ENCODE results near the gene SLC12A3. TPM values are rescaled to one million over a fixed set of nuclear protein-coding genes. Genes with fewer than 3 reads are reported as not detected.
"Not testable (repeated sequence)": the region's sequence is repeated elsewhere in the genome, so short reads cannot be mapped to it uniquely, and the experiment has no call there.

SLC12A3 gene
- polyA plus RNA-seq, 3 donors: 16.5 to 49.8 (median 20.8) TPM

DNA sequence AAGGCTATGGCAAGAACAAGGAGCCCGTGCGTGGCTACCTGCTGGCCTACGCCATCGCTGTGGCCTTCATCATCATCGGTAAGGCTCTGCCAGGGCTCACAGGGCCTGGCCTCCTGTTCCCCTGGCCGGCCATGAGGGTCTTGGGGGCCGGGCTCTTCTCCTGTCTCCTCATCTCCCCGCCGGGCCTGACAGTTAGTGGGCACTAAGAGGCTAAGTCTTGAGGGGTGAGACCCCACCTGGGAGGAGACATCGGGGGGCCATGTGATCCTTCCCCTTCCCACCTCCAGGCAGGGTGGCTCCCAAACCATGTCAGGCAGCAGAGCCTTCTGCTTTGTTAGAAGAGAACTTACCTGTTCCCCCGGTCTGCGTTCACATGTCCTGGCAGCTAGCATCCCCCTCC, 15.2 kb downstream of the SLC12A3 start:
- no peak for DNase-seq (ENCODE audit: extremely low read depth in 1 of 11, low read depth in 9 of 11, low spot score in 4 of 11)

DNA sequence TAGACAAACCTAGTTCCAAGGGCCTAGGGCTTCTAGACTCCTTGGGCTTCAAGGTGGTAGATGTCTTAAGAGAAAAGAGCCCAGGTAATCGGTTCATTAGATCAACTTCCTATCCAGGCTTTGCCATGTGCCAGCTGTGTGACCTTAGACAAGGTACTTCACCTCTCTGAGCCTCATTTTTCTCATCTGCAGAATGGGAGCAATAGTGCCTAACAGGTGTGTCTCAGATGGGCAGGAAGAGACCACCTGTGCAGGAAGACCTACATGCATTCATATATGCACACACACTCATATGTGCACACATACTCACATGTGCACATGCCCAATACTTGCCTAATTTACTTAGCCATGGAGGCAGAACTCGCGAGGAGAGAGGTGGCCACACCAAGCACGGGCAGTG, 15.7 kb downstream of the SLC12A3 start:
- no peak for DNase-seq (ENCODE audit: extremely low read depth in 1 of 11, low read depth in 9 of 11, low spot score in 4 of 11)

DNA sequence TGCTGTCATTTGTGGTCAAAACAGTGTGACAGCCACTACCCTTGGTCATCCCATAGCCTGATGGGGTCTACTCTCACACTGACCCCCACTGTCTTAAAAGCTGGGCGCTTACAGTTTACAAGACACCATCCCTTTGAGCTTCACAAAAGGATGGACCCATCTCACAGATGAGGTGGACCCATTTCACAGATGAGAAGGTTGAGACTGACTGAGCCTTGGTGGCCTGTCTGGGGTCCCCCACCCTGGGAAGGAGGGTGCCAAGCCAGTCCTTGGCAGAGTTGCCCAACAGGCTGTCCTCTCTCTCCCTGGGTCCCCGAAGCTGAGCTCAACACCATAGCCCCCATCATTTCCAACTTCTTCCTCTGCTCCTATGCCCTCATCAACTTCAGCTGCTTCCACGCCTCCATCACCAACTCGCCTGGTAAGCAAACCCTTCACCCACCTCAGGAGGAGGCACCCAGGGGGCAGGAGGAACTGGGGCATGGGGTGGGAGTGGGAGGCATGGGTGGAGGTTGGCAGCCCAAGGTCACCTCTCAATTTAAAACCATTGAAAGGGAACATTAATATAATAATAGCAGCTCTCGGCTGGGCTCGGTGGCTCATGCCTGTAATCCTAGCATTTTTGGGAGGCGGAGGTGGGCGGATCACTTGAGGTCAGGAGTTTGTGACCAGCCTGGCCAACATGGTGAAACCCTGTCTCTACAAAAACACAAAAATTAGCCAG, 17.2 kb downstream of the SLC12A3 start:
- DNase-seq (ENCODE audit: extremely low read depth in 1 of 11, low read depth in 9 of 11, low spot score in 4 of 11): no peak

DNA sequence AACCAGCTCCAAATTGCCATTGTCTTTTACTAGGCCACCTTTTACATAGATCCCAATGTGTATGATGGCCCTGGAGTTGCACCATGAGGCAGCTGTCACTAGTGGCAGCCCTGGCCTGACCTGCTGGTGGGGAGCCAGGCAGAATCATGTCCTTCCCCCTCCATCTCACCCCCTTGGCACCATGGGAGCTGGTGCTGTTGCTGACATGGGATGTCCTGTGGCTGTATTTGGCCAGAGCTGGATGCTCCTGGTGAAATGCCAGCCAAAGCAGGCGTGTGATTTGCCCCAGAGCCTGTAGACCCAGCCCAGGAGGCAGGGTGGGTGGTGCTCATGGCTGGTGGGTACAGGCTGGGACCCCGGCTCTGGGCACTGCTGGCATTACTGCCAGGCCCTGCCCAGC, 18.6 kb downstream of the SLC12A3 start:
- no peak for DNase-seq (ENCODE audit: extremely low read depth in 1 of 11, low read depth in 9 of 11, low spot score in 4 of 11)

DNA sequence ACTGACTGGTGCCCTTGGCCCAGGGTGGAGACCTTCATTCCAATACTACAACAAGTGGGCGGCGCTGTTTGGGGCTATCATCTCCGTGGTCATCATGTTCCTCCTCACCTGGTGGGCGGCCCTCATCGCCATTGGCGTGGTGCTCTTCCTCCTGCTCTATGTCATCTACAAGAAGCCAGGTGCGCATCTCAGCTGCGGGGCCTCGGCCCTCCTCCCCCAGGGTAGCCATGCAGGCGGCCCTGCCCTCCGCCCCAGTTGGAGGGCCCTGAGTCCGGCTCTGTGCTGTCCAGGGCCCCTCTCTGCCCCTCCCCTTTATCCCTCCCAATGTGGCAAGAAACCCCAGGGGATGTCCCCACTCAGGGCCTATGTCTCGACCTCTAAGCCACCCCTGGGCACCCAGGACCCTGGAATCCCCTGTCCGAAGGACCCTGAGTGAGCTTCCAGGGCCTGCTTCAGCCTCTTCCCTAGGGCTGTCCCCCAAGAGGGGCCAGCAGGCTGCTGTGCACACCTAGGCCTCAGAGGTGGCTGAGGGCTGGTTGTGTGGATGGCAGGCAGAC, 19.1 kb downstream of the SLC12A3 start:
- DNase-seq (ENCODE audit: extremely low read depth in 1 of 11, low read depth in 9 of 11, low spot score in 4 of 11): no peak

DNA sequence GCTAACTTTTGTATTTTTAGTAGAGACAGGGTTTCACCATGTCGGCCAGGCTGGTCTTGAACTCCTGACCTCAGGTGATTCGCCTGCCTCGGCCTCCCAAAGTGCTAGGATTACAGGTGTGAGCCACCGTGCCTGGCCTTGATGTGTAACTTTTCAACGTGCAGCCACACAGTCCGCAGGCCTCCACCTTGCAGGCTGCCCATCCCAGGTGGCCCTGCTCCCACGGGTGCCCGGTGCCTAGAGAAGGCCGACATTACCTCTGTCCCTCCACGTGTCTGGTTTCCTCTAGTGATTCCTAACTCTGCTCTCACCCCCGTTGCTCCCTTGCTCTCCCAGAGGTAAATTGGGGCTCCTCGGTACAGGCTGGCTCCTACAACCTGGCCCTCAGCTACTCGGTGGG, 19.9 kb downstream of the SLC12A3 start:
- not testable (repeated sequence) for DNase-seq (ENCODE audit: extremely low read depth in 1 of 11, low read depth in 9 of 11, low spot score in 4 of 11)

DNA sequence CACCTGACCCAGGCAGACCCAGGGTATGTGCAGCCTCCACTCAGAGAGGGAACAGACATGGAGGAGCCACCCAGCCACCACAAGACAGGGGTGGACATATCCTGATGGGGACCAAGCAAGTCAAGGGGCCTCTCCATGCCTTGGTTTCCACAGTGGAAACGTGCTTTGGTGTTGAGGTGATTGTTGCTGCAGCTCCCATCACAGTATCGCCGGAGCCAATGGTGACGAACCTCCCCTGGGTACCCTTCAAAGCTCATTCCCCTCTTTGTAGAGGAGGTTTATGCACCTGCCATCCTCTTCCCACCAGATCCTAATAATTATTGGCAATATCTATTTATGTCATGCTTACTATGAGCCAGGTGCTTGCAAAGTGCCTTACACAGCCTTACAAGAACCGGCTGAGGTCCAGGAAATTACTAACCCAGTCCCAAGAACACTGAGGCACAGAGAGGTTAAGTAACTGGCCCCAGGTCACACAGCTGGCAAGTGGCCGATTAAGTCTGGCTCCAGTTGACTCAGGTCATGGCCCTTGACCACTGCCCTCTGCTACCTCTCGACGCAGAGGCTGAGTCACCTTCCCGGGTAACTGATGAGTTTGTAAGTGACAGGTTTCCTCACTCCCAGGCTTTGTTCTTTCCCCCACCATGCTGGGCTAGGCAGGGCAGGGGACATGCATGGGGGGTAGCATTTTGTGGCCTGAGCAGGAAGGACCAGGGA, 20.6 kb downstream of the SLC12A3 start:
- DNase-seq (ENCODE audit: extremely low read depth in 1 of 11, low read depth in 9 of 11, low spot score in 4 of 11): no peak

DNA sequence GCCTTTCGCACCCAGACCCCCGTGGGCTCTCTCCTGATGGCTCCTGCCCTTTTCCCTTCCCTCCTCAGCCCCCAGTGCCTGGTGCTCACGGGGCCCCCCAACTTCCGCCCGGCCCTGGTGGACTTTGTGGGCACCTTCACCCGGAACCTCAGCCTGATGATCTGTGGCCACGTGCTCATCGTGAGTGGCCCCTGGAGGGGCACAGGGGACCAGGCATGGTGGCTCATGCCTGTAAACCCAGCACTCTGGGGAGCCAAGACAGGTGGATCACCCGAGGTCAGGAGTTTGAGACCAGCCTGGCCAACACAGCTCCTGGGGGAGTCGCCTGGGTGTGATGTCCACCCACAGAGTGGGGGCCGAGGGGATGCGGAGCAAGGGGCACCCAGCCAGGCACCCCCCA, 21.3 kb downstream of the SLC12A3 start:
- no peak for DNase-seq (ENCODE audit: extremely low read depth in 1 of 11, low read depth in 9 of 11, low spot score in 4 of 11)

DNA sequence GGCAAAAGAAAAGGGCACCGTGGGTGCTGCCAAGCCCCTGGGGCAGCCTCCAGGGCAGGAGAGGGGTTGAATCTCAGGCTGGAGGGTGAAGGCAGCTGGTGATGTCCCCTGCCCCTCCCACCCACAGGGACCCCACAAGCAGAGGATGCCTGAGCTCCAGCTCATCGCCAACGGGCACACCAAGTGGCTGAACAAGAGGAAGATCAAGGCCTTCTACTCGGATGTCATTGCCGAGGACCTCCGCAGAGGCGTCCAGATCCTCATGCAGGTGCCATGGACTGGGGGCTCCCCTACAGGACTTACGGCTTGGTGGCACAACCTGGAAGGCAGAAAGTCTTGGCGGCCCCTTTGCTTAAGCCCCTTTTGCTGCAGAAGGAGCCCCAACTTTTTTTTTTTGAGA, 21.8 kb downstream of the SLC12A3 start:
- DNase-seq (ENCODE audit: extremely low read depth in 1 of 11, low read depth in 9 of 11, low spot score in 4 of 11): no peak

DNA sequence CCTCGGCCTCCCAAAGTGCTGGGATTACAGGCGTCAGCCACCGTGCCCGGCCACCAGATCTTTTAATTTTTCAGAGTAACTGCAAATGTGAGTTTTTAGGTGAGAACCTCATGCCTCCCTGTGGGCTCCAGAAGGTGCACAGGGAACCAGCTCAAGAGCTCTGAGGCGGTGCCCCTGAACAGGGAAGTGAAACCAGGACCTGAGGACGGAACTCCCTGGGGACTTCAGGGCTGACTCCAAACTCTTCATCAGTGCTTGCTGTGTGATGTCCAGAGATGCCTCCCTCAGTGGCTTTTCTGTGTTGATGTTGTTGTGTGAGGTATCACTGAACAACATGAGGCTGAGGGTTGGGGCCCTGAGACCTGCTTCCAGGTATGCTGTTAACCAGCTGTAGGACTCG, 23.8 kb downstream of the SLC12A3 start:
- DNase-seq (ENCODE audit: extremely low read depth in 1 of 11, low read depth in 9 of 11, low spot score in 4 of 11): no peak

DNA sequence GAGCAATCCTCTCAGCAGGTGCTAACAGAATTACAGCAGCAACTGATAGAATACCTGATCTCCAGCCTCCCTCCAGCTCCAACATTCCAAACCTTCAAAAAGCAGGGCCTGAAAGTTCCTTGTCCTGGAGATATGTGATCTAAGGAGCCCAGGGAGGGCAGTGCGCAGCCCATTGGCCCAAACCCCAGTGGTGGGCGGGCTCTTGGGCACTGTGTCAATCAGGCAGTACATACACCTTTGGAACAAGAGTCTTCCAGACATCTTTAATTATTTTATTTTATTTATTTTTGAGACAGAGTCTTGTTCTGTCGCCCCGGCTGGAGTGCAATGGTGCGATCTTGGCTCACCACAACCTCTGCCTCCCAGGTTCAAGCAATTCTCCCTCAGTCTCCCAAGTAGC, 24.2 kb downstream of the SLC12A3 start:
- DNase-seq (ENCODE audit: extremely low read depth in 1 of 11, low read depth in 9 of 11, low spot score in 4 of 11): no peak

DNA sequence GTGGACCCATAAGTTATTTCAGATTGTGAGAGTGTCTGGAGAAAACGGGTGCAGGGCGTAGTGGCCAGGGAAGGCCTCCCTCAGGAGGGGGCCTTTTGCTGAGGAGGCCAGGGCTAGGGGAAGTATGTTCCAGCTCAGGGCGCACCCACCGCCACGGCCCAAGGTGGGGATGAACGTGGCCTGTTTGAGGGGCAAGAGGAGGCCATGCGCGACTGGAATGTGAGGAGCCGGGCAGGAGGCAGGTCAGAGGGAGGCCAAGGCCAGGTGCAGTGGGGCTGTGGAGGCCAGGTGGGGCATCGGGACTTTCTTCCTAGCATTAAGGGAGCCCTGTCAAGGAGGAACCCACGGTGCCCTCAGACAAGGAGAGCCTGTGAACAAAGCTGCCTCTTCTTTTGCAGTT, 26.7 kb downstream of the SLC12A3 start:
- DNase-seq (ENCODE audit: extremely low read depth in 1 of 11, low read depth in 9 of 11, low spot score in 4 of 11): no peak

DNA sequence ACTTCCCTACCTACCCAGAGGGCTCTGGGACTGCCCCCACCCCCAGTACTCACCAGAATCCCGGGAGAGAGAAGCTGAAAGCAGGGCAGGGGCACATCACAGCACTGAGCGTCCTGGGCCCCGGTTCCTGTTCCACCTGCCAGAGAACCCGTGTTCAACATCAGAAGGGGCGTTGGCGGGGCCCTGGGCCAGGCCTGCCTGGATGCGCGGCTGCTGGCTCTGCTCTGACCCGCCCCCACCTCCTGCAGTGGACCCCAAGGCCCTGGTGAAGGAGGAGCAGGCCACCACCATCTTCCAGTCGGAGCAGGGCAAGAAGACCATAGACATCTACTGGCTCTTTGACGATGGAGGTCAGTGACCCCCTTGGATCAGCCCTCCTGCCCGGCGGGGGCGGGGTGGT, 27.7 kb downstream of the SLC12A3 start:
- no peak for DNase-seq (ENCODE audit: extremely low read depth in 1 of 11, low read depth in 9 of 11, low spot score in 4 of 11)

DNA sequence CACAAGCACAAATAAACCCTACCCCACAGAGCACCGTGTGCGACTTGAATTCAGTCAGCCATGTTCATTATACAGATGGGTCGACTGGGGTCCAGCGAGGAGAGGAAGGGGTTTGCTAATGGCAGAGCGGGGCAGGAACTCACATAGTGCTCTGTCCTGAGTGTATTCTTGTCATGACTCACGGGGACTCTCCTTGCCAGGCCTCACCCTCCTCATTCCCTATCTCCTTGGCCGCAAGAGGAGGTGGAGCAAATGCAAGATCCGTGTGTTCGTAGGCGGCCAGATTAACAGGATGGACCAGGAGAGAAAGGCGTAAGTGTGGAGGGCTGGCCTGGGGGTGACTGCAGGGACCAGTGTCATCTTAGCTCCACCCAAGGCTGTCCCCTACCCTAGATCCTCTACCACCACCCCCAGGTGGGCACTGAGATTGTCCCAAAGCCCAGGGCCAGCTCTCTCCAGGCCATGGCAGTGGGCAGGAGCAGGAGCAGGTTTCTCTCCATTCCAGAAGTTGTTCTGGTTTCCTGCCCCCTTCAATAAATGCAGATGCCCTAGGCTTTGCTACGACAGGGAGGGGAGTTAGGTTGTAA, 29.4 kb downstream of the SLC12A3 start:
- DNase-seq (ENCODE audit: extremely low read depth in 1 of 11, low read depth in 9 of 11, low spot score in 4 of 11): no peak

DNA sequence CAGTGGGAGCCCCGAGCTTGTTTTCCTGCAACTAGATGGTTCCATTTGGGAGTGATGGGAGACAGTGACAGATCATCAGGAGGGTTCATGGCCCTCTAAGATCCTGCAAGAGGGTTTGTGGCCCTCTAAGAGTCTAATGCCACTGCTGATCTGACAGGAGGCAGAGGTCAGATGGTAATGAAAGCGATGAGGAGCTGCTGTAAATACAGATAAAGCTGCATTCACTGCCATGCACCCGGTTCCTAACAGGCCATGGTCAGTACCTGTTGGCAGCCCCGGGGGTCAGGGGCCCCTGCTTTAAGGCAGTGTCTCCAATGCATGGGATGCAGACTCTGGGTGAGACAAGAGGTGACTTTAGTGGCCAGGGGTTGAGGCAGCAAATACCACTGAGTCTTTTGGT, 30.8 kb downstream of the SLC12A3 start:
- no peak for DNase-seq (ENCODE audit: extremely low read depth in 1 of 11, low read depth in 9 of 11, low spot score in 4 of 11)

DNA sequence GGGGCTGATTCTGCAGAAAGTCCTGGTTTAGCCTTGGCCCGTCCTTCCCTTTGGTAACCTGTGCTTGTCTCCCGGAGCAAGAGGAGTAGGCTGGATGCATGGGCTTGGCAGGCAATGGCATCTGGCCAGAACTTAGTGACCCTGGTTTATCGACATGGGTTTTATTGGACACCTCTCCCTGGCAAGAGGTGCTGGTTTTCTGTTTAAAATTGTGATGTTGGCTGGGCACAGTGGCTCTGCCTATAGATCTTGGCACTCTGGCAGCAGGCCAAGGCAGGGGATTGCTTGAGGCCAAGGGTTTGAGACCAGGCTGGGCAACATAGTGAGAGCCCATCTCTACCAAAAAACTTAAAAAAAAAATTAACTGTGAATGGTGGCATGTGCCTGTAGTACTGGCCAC, 31.2 kb downstream of the SLC12A3 start:
- DNase-seq (ENCODE audit: extremely low read depth in 1 of 11, low read depth in 9 of 11, low spot score in 4 of 11): no peak

DNA sequence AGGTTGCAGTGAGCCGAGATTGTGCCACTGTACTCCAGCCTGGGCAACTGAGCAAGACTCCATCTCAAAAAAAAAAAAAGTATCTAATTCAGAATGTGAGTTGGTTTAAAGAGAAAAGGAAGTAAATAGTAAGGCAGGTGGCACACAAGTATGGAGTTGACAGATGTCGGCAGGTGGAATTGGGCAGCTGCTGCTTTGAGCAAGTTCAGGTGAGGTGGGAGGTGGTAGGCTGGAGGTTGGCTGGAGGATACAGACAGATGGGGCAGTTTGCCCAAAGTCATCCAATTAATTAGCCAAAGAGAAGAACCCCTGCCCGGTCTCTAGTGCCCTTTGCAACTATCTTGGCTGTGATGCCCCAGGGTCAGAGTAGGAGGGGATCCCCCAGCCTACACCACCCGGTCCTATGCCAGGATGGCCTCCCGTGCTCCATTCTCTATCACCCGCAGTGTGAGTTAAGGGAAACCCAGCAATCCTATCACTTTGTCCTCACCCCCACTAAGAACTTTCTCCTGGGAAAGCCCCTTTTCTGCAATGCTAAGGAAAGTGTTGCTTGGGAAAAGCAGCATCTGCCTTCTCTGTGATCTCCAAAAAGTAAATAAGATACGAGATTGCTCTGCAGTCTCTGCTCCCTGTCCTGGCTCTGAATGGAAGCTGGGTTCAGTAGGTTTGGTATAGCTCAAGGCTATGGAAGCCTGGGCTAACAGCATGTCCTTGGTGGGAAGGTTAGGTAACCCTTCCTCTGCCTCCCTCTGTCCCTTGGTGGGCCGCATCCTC, 32.2 kb downstream of the SLC12A3 start:
- no peak for DNase-seq (ENCODE audit: extremely low read depth in 1 of 11, low read depth in 9 of 11, low spot score in 4 of 11)

DNA sequence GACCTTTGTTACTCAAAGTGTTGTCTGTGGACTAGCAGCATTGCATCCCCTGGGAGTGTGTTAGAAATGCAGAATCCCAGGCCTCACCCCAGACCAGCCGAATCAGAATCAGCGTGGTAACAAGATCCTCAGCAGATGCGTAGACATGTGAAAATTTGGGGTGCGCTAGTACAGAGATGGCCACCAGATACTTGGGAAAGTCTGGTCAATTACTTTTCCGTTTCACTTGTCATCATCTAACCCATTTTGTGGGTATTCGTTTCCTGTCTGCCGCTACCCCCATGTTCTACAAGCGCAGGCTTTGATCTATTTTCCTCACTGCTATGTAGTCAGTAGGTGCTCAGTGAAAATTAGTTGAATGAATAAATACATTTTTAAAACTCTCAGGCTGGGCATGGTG, 33.8 kb downstream of the SLC12A3 start:
- DNase-seq (ENCODE audit: extremely low read depth in 1 of 11, low read depth in 9 of 11, low spot score in 4 of 11): no peak

DNA sequence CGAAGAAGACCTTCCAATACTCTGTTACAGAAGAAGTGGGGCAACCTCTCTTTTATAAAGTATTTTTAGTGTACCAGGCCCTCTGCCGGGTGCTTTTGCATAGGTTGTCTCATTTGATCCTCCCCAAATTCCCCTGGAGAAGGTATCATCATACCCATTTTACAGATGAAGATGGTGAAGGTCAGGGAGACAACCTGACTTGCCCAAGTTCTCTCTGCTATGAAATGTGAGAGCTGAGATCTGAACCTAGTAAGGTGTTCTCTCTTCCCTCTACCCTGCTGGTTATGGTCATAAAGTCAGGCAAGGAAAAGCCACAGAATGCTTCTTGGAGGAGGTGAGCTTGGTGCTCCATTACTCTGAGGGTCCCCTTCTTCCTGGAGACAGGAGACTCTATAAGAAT, 38.9 kb downstream of the SLC12A3 start:
- no peak for DNase-seq (ENCODE audit: extremely low read depth in 1 of 11, low read depth in 9 of 11, low spot score in 4 of 11)

DNA sequence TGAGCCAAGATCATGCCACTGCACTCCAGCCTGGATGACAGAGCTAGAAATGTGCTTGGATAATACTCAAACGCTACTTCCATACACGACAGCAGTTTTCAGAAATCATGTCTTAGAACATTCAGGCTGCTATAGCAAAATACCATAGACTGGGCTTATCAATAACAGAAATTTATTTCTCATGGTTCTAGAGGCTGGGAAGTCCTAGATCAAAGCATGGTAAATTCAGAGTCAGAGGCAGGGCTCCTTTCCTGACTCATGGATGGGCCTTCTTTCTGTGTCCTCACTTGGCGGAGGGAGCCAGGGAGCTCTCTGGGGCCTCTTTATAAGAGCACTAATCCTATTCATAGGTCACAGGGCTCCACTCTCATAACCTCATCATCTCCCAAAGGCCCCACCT, 42.4 kb downstream of the SLC12A3 start:
- DNase-seq (ENCODE audit: extremely low read depth in 1 of 11, low read depth in 9 of 11, low spot score in 4 of 11): no peak
